Tongue (tissue), 2 donors: Measurements from ENCODE around the gene DDX43. TPM values are rescaled to one million over a fixed set of nuclear protein-coding genes. Genes with fewer than 3 reads are reported as not detected.
A peak's percentile ranks its signal among the peaks of the same experiment; 100 is the strongest.
"Not testable (repeated sequence)": the region's sequence is repeated elsewhere in the genome, so short reads cannot be mapped to it uniquely, and the experiment has no call there.

Experiments used
- DNase-seq: peaks from one replicate; pipeline ENCODE4 v3.0.0-alpha.2; 2015
- total RNA-seq: library from RNA; depleted of rRNA; stranded (reverse); fragments of >200 nt; gene quantifications from one replicate; pipeline ENCODE4 v1.2.3, GENCODE V29; 2014

Gene DDX43
- total RNA-seq, 1 donor from 2014 or later, result 1.1 TPM

GRCh38 chr6:73388800-73389512, 5.7 kb upstream of the DDX43 start:
- DNase-seq, result peak; percentile 67

- DNase-seq, result no peak
Observed at GRCh38 chr6:73389854-73390253, 4.8 kb upstream of the DDX43 start.

DNA sequence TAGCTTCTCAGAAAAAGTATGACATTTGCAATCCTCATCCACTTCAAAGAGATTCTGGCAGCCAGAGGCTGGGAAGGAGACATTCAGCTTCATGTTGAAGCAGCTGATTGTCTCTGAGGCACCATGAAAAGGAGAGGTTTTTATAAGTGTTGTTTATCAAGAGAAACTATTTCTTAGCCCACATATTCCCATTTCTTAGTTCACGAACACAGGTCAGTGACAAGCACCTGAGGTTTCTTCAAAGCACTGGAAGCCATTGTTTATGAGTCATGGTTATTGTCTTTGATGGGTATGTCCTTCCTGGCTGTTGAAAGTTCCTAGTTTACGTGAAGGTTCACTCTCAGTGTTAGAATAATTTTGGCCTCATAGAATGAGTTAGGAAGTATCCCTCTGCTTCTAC, 3.0 kb upstream of the DDX43 start:
- DNase-seq, result no peak

DNA sequence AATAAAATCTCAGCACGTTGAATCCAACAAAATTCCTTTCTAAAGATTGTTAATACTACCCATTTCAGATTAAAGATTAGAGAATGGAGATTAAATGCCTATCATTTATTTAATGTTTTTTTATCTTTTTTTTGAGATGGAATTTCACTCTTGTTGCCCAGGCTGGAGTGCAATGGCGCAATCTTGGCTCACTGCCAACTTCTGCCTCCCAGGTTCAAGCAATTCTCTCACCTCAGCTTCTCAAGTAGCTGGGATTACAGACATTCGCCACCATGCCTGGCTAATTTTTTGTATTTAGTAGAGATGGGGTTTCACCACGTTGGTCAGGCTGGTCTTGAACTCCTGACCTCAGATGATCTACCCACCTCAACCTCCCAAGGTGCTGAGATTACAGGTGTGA, 2.4 kb upstream of the DDX43 start:
- not testable (repeated sequence) for DNase-seq

- no peak for DNase-seq
Observed at GRCh38 chr6:73393278-73393677, 1.4 kb upstream of the DDX43 start.

- no peak for DNase-seq
Observed at GRCh38 chr6:73395875-73396274, 1.2 kb downstream of the DDX43 start.

GRCh38 chr6:73400656-73401055, 6.0 kb downstream of the DDX43 start:
- DNase-seq, result no peak

DNA sequence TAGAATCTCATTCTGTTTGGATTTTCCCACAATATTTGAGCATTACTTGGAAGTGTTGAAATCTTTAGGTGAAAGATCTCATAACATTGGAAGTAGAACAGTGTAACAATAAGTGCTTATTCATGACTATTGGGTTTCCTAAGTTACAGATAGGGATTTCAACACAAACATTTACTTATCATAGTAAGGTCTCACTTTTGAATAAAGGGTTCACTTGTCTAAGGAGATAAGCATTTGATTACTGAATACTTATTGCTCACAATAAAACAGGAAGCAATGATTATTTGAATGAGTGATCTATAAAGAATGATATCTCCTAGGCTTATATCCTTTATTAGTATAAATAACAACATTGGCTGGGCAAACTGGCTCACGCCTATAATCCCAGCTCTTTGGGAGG, 14.8 kb downstream of the DDX43 start:
- DNase-seq, result no peak

- no peak for DNase-seq
Observed at GRCh38 chr6:73413102-73413501, 18.5 kb downstream of the DDX43 start.

DNA sequence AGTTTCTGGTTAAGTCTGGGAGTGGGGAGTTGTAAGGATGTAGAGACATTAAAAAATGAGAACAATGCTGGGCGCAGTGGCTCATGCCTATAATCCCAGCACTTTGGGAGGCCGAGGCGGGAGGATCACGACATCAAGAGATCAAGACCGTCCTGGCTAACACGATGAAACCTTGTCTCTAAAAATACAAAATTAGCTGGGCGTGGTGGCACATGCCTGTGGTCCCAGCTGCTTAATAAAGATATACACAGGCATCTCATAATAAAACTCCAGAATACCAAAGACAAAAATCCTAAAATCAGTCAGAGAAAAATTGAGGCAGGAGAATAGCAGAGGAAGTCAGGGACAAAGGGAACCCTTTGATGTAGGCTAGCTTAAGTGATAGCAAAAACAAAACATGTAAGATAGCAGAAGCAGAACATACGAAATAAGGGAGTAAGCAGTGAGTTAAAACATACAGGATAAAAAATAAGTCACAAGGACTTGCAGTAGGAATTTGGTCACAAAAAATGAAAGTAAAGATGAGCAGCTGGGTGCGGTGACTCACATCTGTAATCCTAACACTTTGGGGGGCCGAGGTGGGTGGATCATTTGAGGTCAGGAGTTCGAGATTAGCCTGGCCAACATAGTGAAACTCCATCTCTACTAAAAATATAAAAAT, 23.6 kb downstream of the DDX43 start:
- no peak for DNase-seq

DNA sequence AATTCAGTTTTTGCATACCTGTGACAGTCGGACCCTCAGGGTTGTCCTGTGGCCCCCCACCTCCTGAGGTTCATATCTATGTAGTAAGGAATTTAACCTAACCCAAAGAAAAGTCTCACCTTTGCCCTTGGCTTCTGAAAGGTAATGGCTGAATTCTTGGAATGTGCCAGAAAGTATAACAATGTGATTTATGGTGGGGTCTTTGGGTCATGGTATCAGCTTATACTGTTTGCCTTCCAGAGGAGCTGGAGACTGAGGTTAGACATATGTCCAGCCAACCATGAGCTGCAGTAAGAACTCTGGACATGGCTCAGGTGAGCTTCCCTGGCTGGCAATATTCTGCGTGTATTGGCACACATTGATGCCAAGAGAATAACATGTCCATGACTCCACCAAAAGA, 26.9 kb downstream of the DDX43 start:
- DNase-seq, result no peak

GRCh38 chr6:73435236-73435635, 40.6 kb downstream of the DDX43 start:
- DNase-seq, result no peak

DNA sequence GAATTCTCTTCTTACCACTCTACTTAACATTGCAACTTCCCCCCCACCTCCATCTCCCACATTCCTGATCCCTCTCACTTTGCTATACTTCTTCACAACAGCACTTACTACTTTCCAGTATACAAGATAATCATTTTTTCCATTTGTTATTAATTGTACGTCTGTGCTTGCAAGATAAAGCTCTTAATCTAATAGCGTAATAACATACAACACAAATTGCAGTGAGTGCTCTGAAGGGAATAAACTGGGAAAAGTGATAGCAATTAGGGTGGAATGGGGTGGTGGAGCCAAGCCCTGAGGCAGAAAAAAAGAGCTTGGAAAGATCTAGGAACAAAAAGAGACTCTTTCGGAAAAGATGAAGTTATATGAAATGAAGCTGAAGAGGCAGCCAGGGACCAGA, 48.9 kb downstream of the DDX43 start:
- DNase-seq, result no peak

DNA sequence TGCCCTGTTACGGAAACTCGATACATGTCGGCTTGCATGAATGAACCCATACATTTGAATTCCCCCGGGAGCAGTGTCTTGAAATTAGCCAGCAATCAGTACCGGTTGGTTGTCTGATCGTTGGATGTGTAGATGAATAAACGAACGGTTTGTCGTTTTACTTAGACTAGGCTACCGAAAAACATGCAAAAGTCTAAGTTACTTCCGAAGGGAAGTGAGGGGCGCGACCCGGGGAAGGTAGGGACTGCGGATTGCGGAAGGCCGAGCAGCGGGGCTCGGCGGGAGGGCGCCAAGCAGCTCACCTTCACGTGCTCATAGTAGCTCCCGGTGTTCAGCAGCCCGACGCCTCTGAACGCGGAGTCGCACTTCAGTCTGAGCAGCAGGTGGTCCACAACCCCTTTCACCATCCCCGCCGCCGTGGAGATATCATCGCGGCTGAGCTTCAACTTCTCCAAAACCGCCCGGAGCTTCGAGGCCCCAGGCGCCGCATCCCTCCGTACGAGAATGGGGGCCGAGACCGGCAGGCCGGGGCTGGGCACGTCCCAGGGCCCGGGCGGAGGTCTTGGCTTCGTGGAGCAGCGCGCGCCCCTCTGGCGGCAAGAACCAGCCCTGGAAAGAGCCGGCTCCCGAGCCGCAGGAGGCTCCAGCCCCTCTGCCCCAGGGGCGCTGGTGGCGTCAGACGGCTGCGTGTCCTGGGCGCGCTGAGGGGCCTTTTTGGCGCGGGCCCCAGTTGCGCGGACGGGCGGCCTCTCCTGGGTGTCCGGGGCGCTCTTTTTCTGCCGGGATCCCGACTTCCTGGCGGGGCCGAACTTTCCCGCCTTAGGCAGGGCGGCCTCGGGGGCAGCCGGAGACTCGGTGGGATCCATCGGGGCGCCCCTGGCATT, 56.8 kb downstream of the DDX43 start:
- DNase-seq, result peak; percentile 66

DNA sequence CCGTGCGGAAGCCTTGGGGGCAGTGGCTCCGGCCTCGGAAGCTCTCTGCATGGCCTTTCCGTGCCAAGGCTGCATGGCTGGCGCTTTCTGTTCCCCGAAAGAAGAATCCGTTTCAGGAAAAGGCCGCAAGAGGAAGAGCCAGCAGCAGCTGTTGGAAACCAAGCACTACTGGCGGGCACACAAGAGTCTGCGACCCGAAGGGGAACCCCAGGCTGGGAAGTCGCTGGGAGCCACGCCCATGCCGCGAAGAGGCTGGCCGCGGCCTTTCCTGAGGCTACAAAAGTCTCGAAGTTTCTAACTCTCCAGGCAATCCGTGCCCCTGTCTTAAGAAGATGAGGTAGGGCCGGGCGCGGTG, 57.5 kb downstream of the DDX43 start, which contains the start of gene CGAS:
Gene CGAS, minus strand, starts transcription at position 191 of the 355 bp plus-strand sequence. Its CDS starts 116 bp downstream, at position 75.
- peak; percentile 92 for DNase-seq

DNA sequence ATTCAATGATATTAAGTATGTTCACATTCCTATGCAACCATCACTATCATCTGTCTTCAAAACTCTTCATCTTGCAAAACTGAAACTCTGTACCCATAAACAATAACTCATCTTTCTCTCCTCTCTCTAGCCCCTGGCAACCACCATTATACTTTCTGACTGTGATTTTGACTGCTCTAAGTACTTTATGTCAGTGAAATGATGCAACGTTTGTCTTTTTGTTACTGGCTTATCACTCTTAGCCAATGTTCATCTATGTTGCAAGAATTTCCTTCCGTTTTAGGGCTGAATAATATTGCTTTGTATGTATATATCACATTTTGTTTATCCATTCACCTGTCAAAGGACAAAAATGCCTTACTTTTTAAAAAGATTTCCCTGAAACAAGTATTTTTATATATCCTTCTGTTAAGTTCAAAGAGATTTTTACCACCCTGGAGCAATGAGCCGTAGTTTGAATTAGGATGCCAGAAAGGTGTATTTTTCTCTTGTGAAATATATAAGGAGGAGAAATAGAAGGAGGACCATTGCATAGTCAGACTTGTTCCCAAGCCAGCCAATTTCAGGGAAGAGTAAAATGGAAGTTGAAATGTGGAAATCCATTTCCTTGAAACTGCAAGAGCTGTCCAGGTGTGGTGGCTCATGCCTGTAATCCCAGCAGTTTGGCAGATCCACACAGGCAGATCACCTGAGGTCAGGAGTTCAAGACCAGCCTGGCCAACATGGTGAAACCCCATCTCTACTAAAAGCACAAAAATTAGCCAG, 61.4 kb downstream of the DDX43 start:
- DNase-seq, result no peak

DNA sequence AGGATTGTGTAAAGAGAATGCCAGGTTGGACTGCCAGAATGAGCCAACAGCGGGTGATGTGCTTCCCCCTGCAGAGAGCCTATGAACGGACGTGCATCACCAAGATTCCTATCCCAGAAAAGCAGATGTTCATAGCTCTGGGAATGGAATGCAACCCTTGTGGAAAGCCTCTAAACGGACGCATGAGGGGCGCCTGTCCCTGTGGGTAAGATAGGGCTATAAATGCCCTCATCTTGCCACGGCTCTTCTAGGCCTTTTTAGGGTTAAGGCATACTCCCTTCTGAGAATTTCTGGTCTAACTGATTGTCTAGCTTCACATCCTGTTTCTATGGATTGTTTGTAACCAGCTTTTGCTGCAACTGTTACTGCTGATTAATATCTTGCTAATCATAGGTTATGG, 64.8 kb downstream of the DDX43 start:
- DNase-seq, result not testable (repeated sequence)

DNA sequence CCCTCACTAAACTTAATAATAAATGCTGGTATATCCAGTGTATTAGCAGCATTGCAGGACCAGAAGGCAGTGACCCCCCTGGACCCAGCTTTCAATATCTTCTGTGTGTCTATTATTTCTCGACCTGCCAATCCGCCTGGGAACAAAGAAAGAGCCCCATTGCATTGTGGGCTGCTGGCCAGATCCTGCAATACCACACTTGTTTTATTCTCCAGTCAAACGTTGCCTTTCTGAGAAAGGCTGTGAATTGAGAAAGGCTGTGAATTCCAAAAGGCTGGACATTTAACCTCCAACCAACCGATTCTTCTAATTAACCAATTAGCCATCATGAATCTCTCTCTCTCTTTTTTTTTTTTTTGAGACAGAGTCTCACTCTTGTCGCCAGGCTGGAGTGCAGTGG, 65.4 kb downstream of the DDX43 start:
- no peak for DNase-seq

GRCh38 chr6:73461537-73462350, 67.1 kb downstream of the DDX43 start, which contains the start of gene MTO1:
MTO1 (plus strand) TSS chr6:73461737; CDS start chr6:73461855, 118 bp downstream.
- DNase-seq, result peak; percentile 95
